ENCODE results near the gene TMEM88.

GRCh38 chr17:7852262-7852670 lies 2.6 kb upstream of the TMEM88 start:
- TF ChIP-seq POLR2A (IDR thresholded peaks at IDR 0.05) (no peak), CTCF (IDR thresholded peaks at IDR 0.05) (no peak), EP300 (IDR thresholded peaks at IDR 0.05) (no peak), POLR2AphosphoS5 (IDR thresholded peaks at IDR 0.05) (no peak)

Data from upper lobe of left lung (tissue), 4 donors.